ENCODE data around the gene EGFR.

EGFR gene

GRCh38 chr7:55194522-55194921 is 175.7 kb downstream of the EGFR start:
- DNase-seq: no peak

- no peak for DNase-seq
These were observed 180.0 kb downstream of the EGFR start for GRCh38 chr7:55198634-55199392.

- DNase-seq: no peak
These were observed 180.6 kb downstream of the EGFR start for GRCh38 chr7:55199418-55199817.

- no peak for DNase-seq
These were observed 181.6 kb downstream of the EGFR start for GRCh38 chr7:55200441-55200840.

GRCh38 chr7:55202150-55202913 is 183.5 kb downstream of the EGFR start:
- DNase-seq: no peak

GRCh38 chr7:55203300-55203699 is 184.5 kb downstream of the EGFR start:
- DNase-seq: no peak

GRCh38 chr7:55205124-55205955 is 186.5 kb downstream of the EGFR start:
- no peak for DNase-seq

- DNase-seq: no peak
These were observed 187.6 kb downstream of the EGFR start for GRCh38 chr7:55206235-55207029.

- no peak for DNase-seq
These were observed 188.8 kb downstream of the EGFR start for GRCh38 chr7:55207436-55208125.

GRCh38 chr7:55209366-55209765 is 190.5 kb downstream of the EGFR start:
- no peak for DNase-seq

GRCh38 chr7:55210176-55210575 is 191.4 kb downstream of the EGFR start:
- DNase-seq: no peak

- DNase-seq: no peak
These were observed 191.9 kb downstream of the EGFR start for GRCh38 chr7:55210716-55211115.

- DNase-seq: no peak
These were observed 192.9 kb downstream of the EGFR start for GRCh38 chr7:55211726-55212125.

- no peak for DNase-seq
These were observed 193.4 kb downstream of the EGFR start for GRCh38 chr7:55212176-55212575.

- DNase-seq: no peak
These were observed 194.0 kb downstream of the EGFR start for GRCh38 chr7:55212838-55213237.

- DNase-seq: no peak
These were observed 195.9 kb downstream of the EGFR start for GRCh38 chr7:55214707-55215106.

- no peak for DNase-seq
These were observed 204.2 kb downstream of the EGFR start for GRCh38 chr7:55223023-55223422.

GRCh38 chr7:55224111-55224510 is 205.3 kb downstream of the EGFR start:
- no peak for DNase-seq

GRCh38 chr7:55224810-55225209 is 206.0 kb downstream of the EGFR start:
- no peak for DNase-seq

GRCh38 chr7:55230014-55230413 is 211.2 kb downstream of the EGFR start:
- DNase-seq: no peak

GRCh38 chr7:55231736-55232280 is 213.0 kb downstream of the EGFR start:
- no peak for DNase-seq

- no peak for DNase-seq
These were observed 214.2 kb downstream of the EGFR start for GRCh38 chr7:55233001-55233400.
